Kidney (tissue), 14 donors: ENCODE results near the gene ASGR1. TPM values are rescaled to one million over a fixed set of nuclear protein-coding genes. Genes with fewer than 3 reads are reported as not detected.
"Not testable (repeated sequence)": the region's sequence is repeated elsewhere in the genome, so short reads cannot be mapped to it uniquely, and the experiment has no call there.

Experiments used
- DNase-seq, 5 donors: peaks; one replicate each; pipeline ENCODE4 v3.0.0-alpha.2; 2013 to 2020
- FAIRE-seq: peaks from 2 replicates; lab custom pipeline; 2012; peaks lifted over from hg19 to GRCh38; lab: Jason Lieb, UNC
- H3K27ac ChIP-seq, 2 donors: one replicate each; pipeline ENCODE4 v1.7.0; 2013; ENCODE audit warnings: low read depth in 2 of 2, low read length in 2 of 2, inconsistent platforms in 1 of 2
- H3K27me3 ChIP-seq: one replicate; pipeline ENCODE4 v1.7.1; 2013; ENCODE audit warnings: low read length, inconsistent platforms; ENCODE audit not compliant: control insufficient read depth, insufficient read depth
- H3K36me3 ChIP-seq, 3 donors: one replicate each; pipeline versions ENCODE4 v1.7.0 to v1.7.1; 2013; ENCODE audit warnings: low read length in 3 of 3, control low read depth in 1 of 3, inconsistent platforms in 1 of 3; ENCODE audit not compliant: insufficient read depth in 3 of 3, control insufficient read depth in 2 of 3
- H3K4me1 ChIP-seq, 3 donors: one replicate each; pipeline versions ENCODE4 v1.7.0 to v1.7.1; 2013; ENCODE audit warnings: low read length in 3 of 3, inconsistent platforms in 1 of 3, low read depth in 1 of 3; ENCODE audit not compliant: control insufficient read depth in 2 of 3, insufficient read depth in 2 of 3
- H3K4me3 ChIP-seq, 3 donors: one replicate each; pipeline versions ENCODE4 v1.7.0 to v1.8.1; 2013; ENCODE audit warnings: low read length in 3 of 3, control low read depth in 1 of 3, inconsistent platforms in 1 of 3
- H3K9ac ChIP-seq, 3 donors: one replicate each; pipeline versions ENCODE4 v1.7.0 to v1.7.1; 2013; ENCODE audit warnings: low read length in 3 of 3, control low read depth in 1 of 3, inconsistent platforms in 1 of 3
- H3K9me3 ChIP-seq, 3 donors: one replicate each; pipeline versions ENCODE4 v1.7.0 to v1.7.1; 2013; ENCODE audit warnings: low read length in 3 of 3, control low read depth in 1 of 3, inconsistent platforms in 1 of 3; ENCODE audit not compliant: control insufficient read depth in 2 of 3, insufficient read depth in 1 of 3
- intact Hi-C: fragments of 100-400 bp; cut with DNase I; formaldehyde crosslinking; loops from one replicate; pipeline ENCODE4 v1.11.1; 2022
- polyA plus RNA-seq: library from polyadenylated mRNA; stranded (reverse); fragments of 350-450 nt; fragmentation: Illumina TruSeq; extraction: RNeasy Lipid Tissue Mini Kit (QIAGEN cat#74804); gene quantifications from one replicate; pipeline ENCODE4 v1.2.3, GENCODE V29; 2014; ENCODE audit warnings: low read depth, low replicate concordance; ENCODE audit not compliant: insufficient read depth
- total RNA-seq: library from RNA; stranded (reverse); fragmentation: NEBNext Ultra II Directional; extraction: Animal tissue kit (Norgen Biotek cat#: 25700); gene quantifications from one replicate; pipeline ENCODE4 v1.2.1, GENCODE V29; 2021
- TF ChIP-seq, protein P1 (sequence below): IDR thresholded peaks from 3 replicates; pipeline ENCODE4 v1.5.1; 2012; ENCODE audit warnings: mild to moderate bottlenecking, moderate library complexity, borderline replicate concordance; ENCODE audit not compliant: insufficient read depth; ENCODE audit errors: extremely low read depth
- donor health status: control.
- donor health status: control.
- donor health status: control.
- donor health status: control.
- donor health status: control.
- donor health status: DM: yes; HTN: yes; CAD: no.
- donor health status: Normal renal cell carcinoma (clear cell type).

Gene ASGR1
- total and polyA plus RNA-seq, 2 donors from 2014 or later, result 1.4 to 2.1 TPM

DNA sequence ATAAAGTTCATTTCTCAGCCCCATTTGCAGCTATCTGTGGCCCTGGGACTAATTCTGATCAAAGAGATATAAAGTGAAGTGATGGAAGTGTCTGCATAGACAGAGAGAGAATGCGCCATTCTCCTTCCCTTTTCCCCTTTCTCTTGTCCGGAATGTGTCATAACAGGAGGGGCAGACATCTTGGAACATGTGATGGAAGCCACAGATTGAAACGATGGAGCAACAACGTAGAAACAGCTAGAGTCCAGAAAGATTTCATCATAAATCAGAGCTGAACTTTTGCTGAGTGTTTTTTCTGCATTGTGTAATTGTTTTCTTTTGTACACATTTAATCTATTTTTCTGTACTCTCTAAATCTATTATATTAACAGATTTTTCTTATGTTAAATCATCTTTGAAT, 11.3 kb downstream of the ASGR1 start:
- intact Hi-C loops, result no loop called here
- H3K4me3 ChIP-seq, result no peak overlapping the region
- H3K9me3 ChIP-seq, result peaks cover 0 to 6% (median 0%) of the 10 kb centered on the region in 3 donors
- FAIRE-seq (no peak), DNase-seq (no peak)
- H3K27ac ChIP-seq, result no peak overlapping the region
- TF ChIP-seq, protein P1, sequence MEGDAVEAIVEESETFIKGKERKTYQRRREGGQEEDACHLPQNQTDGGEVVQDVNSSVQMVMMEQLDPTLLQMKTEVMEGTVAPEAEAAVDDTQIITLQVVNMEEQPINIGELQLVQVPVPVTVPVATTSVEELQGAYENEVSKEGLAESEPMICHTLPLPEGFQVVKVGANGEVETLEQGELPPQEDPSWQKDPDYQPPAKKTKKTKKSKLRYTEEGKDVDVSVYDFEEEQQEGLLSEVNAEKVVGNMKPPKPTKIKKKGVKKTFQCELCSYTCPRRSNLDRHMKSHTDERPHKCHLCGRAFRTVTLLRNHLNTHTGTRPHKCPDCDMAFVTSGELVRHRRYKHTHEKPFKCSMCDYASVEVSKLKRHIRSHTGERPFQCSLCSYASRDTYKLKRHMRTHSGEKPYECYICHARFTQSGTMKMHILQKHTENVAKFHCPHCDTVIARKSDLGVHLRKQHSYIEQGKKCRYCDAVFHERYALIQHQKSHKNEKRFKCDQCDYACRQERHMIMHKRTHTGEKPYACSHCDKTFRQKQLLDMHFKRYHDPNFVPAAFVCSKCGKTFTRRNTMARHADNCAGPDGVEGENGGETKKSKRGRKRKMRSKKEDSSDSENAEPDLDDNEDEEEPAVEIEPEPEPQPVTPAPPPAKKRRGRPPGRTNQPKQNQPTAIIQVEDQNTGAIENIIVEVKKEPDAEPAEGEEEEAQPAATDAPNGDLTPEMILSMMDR, result no peak
- H3K9ac ChIP-seq, result no peak overlapping the region
- H3K4me1 ChIP-seq, result no peaks in the 10 kb centered on the region
- no peaks in the 10 kb centered on the region for H3K27me3 ChIP-seq
- H3K36me3 ChIP-seq, result no peaks in the 10 kb centered on the region

GRCh38 chr17:7166873-7167272, 12.3 kb downstream of the ASGR1 start:
- intact Hi-C loops, result no loop called here

DNA sequence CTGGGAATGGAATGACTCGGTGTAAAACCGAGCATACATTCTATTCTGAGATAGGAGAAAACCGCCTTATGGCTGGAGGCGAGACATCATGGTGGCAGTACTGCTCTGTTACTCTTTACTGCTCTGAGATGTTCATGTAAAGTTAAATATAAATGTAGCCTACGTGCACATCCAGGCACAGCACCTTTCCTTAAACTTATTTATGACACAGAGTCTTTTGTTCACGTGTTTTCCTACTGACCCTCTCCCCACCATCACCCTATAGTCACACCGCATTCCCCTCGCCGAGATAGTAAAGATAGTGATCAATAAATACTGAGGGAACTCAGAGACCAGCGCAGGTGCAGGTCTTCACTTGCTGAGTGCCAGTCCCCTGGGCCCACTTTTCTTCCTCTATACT, 19.6 kb downstream of the ASGR1 start:
- FAIRE-seq, H3K4me1 ChIP-seq, H3K27me3 ChIP-seq, H3K27ac ChIP-seq, H3K4me3 ChIP-seq, H3K36me3 ChIP-seq, H3K9me3 ChIP-seq, intact Hi-C loops, H3K9ac ChIP-seq: not testable (repeated sequence)
- peak in 1 of 5 donors; percentile 0 for DNase-seq

More at GRCh38 chr17:7166873-7167272, 12.3 kb downstream of the ASGR1 start:
- TF ChIP-seq, protein P1, result no peak
- H3K36me3 ChIP-seq, result no peaks in the 10 kb centered on the region
- no peak for FAIRE-seq
- H3K27ac ChIP-seq, result no peak overlapping the region
- H3K27me3 ChIP-seq, result no peaks in the 10 kb centered on the region
- H3K9ac ChIP-seq, result no peak overlapping the region
- no peak overlapping the region for H3K4me3 ChIP-seq
- no peak for DNase-seq
- peaks cover 0 to 6% (median 0%) of the 10 kb centered on the region in 3 donors for H3K9me3 ChIP-seq
- no peaks in the 10 kb centered on the region for H3K4me1 ChIP-seq

DNA sequence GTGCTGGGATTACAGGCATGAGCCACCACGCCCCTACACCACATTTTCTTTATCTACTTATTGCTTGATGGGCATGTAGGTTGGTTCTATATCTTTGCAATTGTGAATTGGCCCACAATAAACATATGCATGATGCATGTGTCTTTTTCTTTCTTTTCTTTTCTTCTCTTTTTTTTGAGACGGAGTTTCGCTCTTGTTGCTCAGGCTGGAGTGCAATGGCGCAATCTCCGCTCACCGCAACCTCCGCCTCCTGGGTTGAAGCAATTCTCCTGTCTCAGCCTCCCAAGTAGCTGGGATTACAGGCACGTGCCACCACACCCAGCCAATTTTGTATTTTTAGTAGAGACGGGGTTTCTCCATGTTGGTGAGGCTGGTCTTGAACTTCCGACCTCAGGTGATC, 20.7 kb downstream of the ASGR1 start:
- H3K4me3 ChIP-seq, intact Hi-C loops, H3K4me1 ChIP-seq, H3K36me3 ChIP-seq, H3K9me3 ChIP-seq, FAIRE-seq, H3K9ac ChIP-seq, H3K27ac ChIP-seq, H3K27me3 ChIP-seq: not testable (repeated sequence)
- DNase-seq, result peak in 1 of 5 donors; percentile 5
